NCI-H2196 treated with DMSO at 0.1 percent for 48 hours (cell line): ENCODE data around the gene ZNF488.
"Not testable (repeated sequence)": the region's sequence is repeated elsewhere in the genome, so short reads cannot be mapped to it uniquely, and the experiment has no call there.

ENCODE experiments used
- DNase-seq: peaks from one replicate; lab custom pipeline; 2025; ENCODE audit not compliant: unreplicated experiment; lab: John Stamatoyannopoulos, UW

The ZNF488 gene

GRCh38 chr10:47409866-47410256, 25.8 kb upstream of the ZNF488 start:
- no peak for DNase-seq

- no peak for DNase-seq
These were observed 25.2 kb upstream of the ZNF488 start for GRCh38 chr10:47409171-47409865.

GRCh38 chr10:47408606-47409005, 24.5 kb upstream of the ZNF488 start:
- no peak for DNase-seq

GRCh38 chr10:47406870-47407691, 23.0 kb upstream of the ZNF488 start:
- peak; percentile 12 for DNase-seq

GRCh38 chr10:47406548-47406869, 22.4 kb upstream of the ZNF488 start:
- no peak for DNase-seq

- DNase-seq = no peak
These were observed 21.9 kb upstream of the ZNF488 start for GRCh38 chr10:47405857-47406547.

GRCh38 chr10:47404937-47405336, 20.8 kb upstream of the ZNF488 start:
- no peak for DNase-seq

GRCh38 chr10:47404446-47404845, 20.4 kb upstream of the ZNF488 start:
- DNase-seq = no peak

- no peak for DNase-seq
These were observed 19.6 kb upstream of the ZNF488 start for GRCh38 chr10:47403446-47404318.

- DNase-seq = no peak
These were observed 18.7 kb upstream of the ZNF488 start for GRCh38 chr10:47402641-47403301.

- no peak for DNase-seq
These were observed 18.0 kb upstream of the ZNF488 start for GRCh38 chr10:47401874-47402640.

- no peak for DNase-seq
These were observed 17.1 kb upstream of the ZNF488 start for GRCh38 chr10:47401210-47401609.

GRCh38 chr10:47400786-47401185, 16.7 kb upstream of the ZNF488 start:
- no peak for DNase-seq

GRCh38 chr10:47400251-47400650, 16.2 kb upstream of the ZNF488 start:
- DNase-seq = no peak

- DNase-seq = no peak
These were observed 13.2 kb upstream of the ZNF488 start for GRCh38 chr10:47397256-47397655.

GRCh38 chr10:47396311-47396717, 12.2 kb upstream of the ZNF488 start:
- DNase-seq = no peak

GRCh38 chr10:47389619-47390018, 5.5 kb upstream of the ZNF488 start:
- DNase-seq = no peak

- no peak for DNase-seq
These were observed 4.8 kb upstream of the ZNF488 start for GRCh38 chr10:47388879-47389278.

- not testable (repeated sequence) for DNase-seq
These were observed 2.0 kb upstream of the ZNF488 start for GRCh38 chr10:47386104-47386503.
